GM23338 (cell line): ENCODE data around the gene HCST. TPM values are rescaled to one million over a fixed set of nuclear protein-coding genes. Genes with fewer than 3 reads are reported as not detected.

Experiments
- ATAC-seq: fragments of 200-7000 bp; cut with Tn5 transposase; 3 replicates; pipeline ENCODE4 v1.9.1; 2020
- DNase-seq: peaks from one replicate; pipeline ENCODE4 v3.0.0-alpha.2; 2015; ENCODE audit warnings: low spot score
- H2AFZ ChIP-seq: fragments of 200-600 bp; sonication (generic); 2 replicates; pipeline ENCODE4 v1.8.0; 2016; ENCODE audit warnings: antibody characterized with exemption, mild to moderate bottlenecking, moderate library complexity
- H3F3A ChIP-seq: fragments of 200-600 bp; sonication (generic); replicated peaks from 2 replicates; pipeline ENCODE4 v1.8.0; 2017; ENCODE audit warnings: antibody characterized with exemption, mixed run types, low read depth
- H3K27ac ChIP-seq: fragments of 200-600 bp; sonication (generic); 2 replicates; pipeline ENCODE4 v1.6.1; 2016; ENCODE audit warnings: low read depth
- H3K27me3 ChIP-seq: fragments of 200-600 bp; sonication (generic); 2 replicates; pipeline ENCODE4 v1.8.0; 2016; ENCODE audit warnings: mild to moderate bottlenecking, mixed run types, moderate library complexity; ENCODE audit not compliant: insufficient read depth
- H3K36me3 ChIP-seq: fragments of 200-600 bp; sonication (generic); 2 replicates; pipeline ENCODE4 v1.8.0; 2016; ENCODE audit warnings: mild to moderate bottlenecking; ENCODE audit not compliant: insufficient read depth
- H3K4me1 ChIP-seq: fragments of 200-600 bp; sonication (generic); 2 replicates; pipeline ENCODE4 v1.8.0; 2016; ENCODE audit warnings: mild to moderate bottlenecking, moderate library complexity; ENCODE audit not compliant: insufficient read depth
- H3K4me2 ChIP-seq: fragments of 200-600 bp; sonication (generic); 2 replicates; pipeline ENCODE4 v1.7.1; 2017; ENCODE audit warnings: mixed run types
- H3K4me3 ChIP-seq: fragments of 200-600 bp; sonication (generic); 2 replicates; pipeline ENCODE4 v1.6.1; 2016; ENCODE audit warnings: mixed run types
- H3K79me2 ChIP-seq: fragments of 200-600 bp; sonication (generic); replicated peaks from 2 replicates; pipeline ENCODE4 v1.8.0; 2017; ENCODE audit warnings: mild to moderate bottlenecking; ENCODE audit not compliant: insufficient read depth
- H3K9me2 ChIP-seq: fragments of 200-600 bp; sonication (generic); 2 replicates; pipeline ENCODE4 v1.8.0; 2017; ENCODE audit not compliant: insufficient read depth
- H4K20me1 ChIP-seq: fragments of 200-600 bp; sonication (generic); replicated peaks from 2 replicates; pipeline ENCODE4 v1.8.0; 2017; ENCODE audit warnings: mild to moderate bottlenecking; ENCODE audit not compliant: insufficient read depth
- H3K27ac Mint-ChIP-seq: 2 replicates; pipeline ENCODE4 v1.8.0; 2020; ENCODE audit warnings: inconsistent platforms, mild to moderate bottlenecking, moderate library complexity, mixed read lengths
- H3K27me3 Mint-ChIP-seq: 3 replicates; pipeline ENCODE4 v1.8.0; 2022; ENCODE audit warnings: low read depth, mild to moderate bottlenecking, moderate library complexity, mixed read lengths, inconsistent platforms; ENCODE audit not compliant: insufficient read depth, poor library complexity
- H3K36me3 Mint-ChIP-seq: 3 replicates; pipeline ENCODE4 v1.8.0; 2021; ENCODE audit warnings: low read depth, mild to moderate bottlenecking, inconsistent platforms, moderate library complexity, mixed read lengths
- H3K4me1 Mint-ChIP-seq: 3 replicates; pipeline ENCODE4 v1.8.0; 2020; ENCODE audit warnings: mild to moderate bottlenecking, inconsistent platforms, mixed read lengths
- H3K4me3 Mint-ChIP-seq: 3 replicates; pipeline ENCODE4 v1.8.0; 2021; ENCODE audit warnings: moderate library complexity, mild to moderate bottlenecking, inconsistent platforms, mixed read lengths
- H3K9me3 Mint-ChIP-seq: 3 replicates; pipeline ENCODE4 v1.8.0; 2020; ENCODE audit warnings: moderate library complexity, mild to moderate bottlenecking, inconsistent platforms, mixed read lengths
- EZH2 ChIP-seq: fragments of 200-600 bp; sonication (generic); IDR thresholded peaks from one replicate; pipeline ENCODE4 v1.8.0; 2017; ENCODE audit warnings: antibody characterized with exemption, mild to moderate bottlenecking, low read depth; ENCODE audit not compliant: unreplicated experiment
- EZH2phosphoT487 ChIP-seq: fragments of 200-600 bp; sonication (generic); IDR thresholded peaks from one replicate; pipeline ENCODE4 v1.8.1; 2018; ENCODE audit warnings: antibody characterized with exemption; ENCODE audit not compliant: unreplicated experiment
- POLR2AphosphoS5 ChIP-seq: IDR thresholded peaks from 2 replicates; pipeline ENCODE4 v1.6.1; 2016; ENCODE audit warnings: antibody characterized with exemption, low read depth
- STAT1 ChIP-seq: IDR thresholded peaks from one replicate; pipeline ENCODE4 v1.6.1; 2016; ENCODE audit warnings: antibody characterized with exemption; ENCODE audit not compliant: unreplicated experiment
- ZNF114 ChIP-seq: fragments of 250-450 bp; sonication (Bioruptor Pico); IDR thresholded peaks from 2 replicates; pipeline ENCODE4 v1.5.0; 2020; ENCODE audit warnings: mild to moderate bottlenecking, moderate library complexity
- polyA plus RNA-seq: library from polyadenylated mRNA; unstranded; fragments of >200 nt; fragmentation: Nextera tagmentation; extraction: Ambion mirVana; gene quantifications from 2 replicates; pipeline ENCODE4 v1.2.1, GENCODE V29; 2016
- total RNA-seq: library from RNA; depleted of rRNA; stranded (reverse); fragments of >200 nt; shearing (Covaris generic); gene quantifications from 2 replicates; pipeline ENCODE4 v1.2.3, GENCODE V29; 2014
- TF ChIP-seq, protein P1 (sequence below), 2 experiments: fragments of 200-600 bp in 1 of 2; sonication (generic) in 1 of 2; conservative IDR thresholded peaks; 2 replicates each; pipeline versions ENCODE4 v1.5.1 to v1.6.1; 2016 to 2017; ENCODE audit warnings: antibody characterized with exemption in 2 of 2, low read depth in 2 of 2, mild to moderate bottlenecking in 2 of 2, moderate library complexity in 1 of 2
- TF ChIP-seq, protein P2 (sequence below): IDR thresholded peaks from one replicate; pipeline ENCODE4 v1.6.1; 2018; ENCODE audit warnings: antibody characterized with exemption; ENCODE audit not compliant: unreplicated experiment
- TF ChIP-seq, protein P3 (sequence below): IDR thresholded peaks from 2 replicates; pipeline ENCODE4 v1.6.1; 2016; ENCODE audit warnings: antibody characterized with exemption

The HCST gene
- total and polyA plus RNA-seq, 2 experiments from 2014 or later = 2.1 TPM; not detected in 1

DNA sequence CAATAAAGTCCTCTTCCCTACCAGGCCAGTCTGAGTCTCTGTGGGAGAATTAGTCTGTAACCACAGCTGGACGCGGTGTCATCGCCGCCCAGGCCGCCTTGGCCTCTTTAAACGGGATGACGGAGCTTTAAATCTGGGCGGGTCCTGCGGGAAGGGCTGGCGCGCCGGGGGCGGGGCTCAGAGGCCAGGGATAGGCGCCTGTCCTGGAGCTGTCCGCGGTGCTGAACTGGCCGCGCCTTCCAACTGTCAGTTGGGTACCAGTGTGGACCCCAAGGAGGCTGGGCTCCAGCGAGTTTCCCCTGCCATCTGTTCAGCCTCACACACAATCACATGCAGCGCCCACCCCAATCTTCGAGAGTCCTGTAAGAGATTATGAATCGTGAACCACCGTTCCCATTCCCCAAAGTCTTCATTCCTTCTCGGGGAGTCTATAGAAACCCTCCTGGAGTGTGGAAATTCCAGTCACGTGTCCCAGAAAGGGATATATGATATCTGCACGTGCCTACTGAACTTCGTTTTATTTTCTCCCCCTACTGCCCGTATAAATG is 22.5 kb upstream of the HCST start:
- TF ChIP-seq STAT1 (no peak), POLR2AphosphoS5 (peak; percentile 34), ZNF114 (no peak), EZH2phosphoT487 (no peak), EZH2 (no peak)
- TF ChIP-seq, protein P1, sequence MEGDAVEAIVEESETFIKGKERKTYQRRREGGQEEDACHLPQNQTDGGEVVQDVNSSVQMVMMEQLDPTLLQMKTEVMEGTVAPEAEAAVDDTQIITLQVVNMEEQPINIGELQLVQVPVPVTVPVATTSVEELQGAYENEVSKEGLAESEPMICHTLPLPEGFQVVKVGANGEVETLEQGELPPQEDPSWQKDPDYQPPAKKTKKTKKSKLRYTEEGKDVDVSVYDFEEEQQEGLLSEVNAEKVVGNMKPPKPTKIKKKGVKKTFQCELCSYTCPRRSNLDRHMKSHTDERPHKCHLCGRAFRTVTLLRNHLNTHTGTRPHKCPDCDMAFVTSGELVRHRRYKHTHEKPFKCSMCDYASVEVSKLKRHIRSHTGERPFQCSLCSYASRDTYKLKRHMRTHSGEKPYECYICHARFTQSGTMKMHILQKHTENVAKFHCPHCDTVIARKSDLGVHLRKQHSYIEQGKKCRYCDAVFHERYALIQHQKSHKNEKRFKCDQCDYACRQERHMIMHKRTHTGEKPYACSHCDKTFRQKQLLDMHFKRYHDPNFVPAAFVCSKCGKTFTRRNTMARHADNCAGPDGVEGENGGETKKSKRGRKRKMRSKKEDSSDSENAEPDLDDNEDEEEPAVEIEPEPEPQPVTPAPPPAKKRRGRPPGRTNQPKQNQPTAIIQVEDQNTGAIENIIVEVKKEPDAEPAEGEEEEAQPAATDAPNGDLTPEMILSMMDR (conservative IDR thresholded peaks at IDR 0.05; ENCODE audit: low read depth in 2 of 2) = no peak
- TF ChIP-seq, protein P2, sequence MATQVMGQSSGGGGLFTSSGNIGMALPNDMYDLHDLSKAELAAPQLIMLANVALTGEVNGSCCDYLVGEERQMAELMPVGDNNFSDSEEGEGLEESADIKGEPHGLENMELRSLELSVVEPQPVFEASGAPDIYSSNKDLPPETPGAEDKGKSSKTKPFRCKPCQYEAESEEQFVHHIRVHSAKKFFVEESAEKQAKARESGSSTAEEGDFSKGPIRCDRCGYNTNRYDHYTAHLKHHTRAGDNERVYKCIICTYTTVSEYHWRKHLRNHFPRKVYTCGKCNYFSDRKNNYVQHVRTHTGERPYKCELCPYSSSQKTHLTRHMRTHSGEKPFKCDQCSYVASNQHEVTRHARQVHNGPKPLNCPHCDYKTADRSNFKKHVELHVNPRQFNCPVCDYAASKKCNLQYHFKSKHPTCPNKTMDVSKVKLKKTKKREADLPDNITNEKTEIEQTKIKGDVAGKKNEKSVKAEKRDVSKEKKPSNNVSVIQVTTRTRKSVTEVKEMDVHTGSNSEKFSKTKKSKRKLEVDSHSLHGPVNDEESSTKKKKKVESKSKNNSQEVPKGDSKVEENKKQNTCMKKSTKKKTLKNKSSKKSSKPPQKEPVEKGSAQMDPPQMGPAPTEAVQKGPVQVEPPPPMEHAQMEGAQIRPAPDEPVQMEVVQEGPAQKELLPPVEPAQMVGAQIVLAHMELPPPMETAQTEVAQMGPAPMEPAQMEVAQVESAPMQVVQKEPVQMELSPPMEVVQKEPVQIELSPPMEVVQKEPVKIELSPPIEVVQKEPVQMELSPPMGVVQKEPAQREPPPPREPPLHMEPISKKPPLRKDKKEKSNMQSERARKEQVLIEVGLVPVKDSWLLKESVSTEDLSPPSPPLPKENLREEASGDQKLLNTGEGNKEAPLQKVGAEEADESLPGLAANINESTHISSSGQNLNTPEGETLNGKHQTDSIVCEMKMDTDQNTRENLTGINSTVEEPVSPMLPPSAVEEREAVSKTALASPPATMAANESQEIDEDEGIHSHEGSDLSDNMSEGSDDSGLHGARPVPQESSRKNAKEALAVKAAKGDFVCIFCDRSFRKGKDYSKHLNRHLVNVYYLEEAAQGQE = peak; percentile 97
- Histone ChIP-seq H3K36me3 (no peaks in the 10 kb centered on the region), H3K27me3 (0 out of 2 replicates have a peak, but pooled peaks cover 4% of the 10 kb centered on the region), H2AFZ (peak overlapping the region; percentile 25; the same call in 1 of the 2 replicates), H3K4me3 (peak overlapping the region; percentile 52), H4K20me1 (no peaks in the 10 kb centered on the region; the same call in 1 of the 2 replicates), H3K9me2 (no peaks in the 10 kb centered on the region), H3K27ac (no peak overlapping the region), H3K4me1 (peaks cover 5% of the 10 kb centered on the region; the same call in 1 of the 2 replicates), H3K4me2 (peak overlapping the region; percentile 86), H3K79me2 (no peaks in the 10 kb centered on the region), H3F3A (0 out of 2 replicates have a peak, but pooled peaks cover 3% of the 10 kb centered on the region)
- Mint-ChIP-seq H3K4me3 (peak overlapping the region; percentile 64), H3K27ac (peak overlapping the region; percentile 88), H3K4me1 (peaks cover 14% of the 10 kb centered on the region), H3K36me3 (no peaks in the 10 kb centered on the region; the same call in 2 of the 3 replicates), H3K27me3 (peaks cover 20% of the 10 kb centered on the region), H3K9me3 (no peaks in the 10 kb centered on the region; the same call in 2 of the 3 replicates)
- peak; percentile 99 for DNase-seq
- ATAC-seq = peak; percentile 94

DNA sequence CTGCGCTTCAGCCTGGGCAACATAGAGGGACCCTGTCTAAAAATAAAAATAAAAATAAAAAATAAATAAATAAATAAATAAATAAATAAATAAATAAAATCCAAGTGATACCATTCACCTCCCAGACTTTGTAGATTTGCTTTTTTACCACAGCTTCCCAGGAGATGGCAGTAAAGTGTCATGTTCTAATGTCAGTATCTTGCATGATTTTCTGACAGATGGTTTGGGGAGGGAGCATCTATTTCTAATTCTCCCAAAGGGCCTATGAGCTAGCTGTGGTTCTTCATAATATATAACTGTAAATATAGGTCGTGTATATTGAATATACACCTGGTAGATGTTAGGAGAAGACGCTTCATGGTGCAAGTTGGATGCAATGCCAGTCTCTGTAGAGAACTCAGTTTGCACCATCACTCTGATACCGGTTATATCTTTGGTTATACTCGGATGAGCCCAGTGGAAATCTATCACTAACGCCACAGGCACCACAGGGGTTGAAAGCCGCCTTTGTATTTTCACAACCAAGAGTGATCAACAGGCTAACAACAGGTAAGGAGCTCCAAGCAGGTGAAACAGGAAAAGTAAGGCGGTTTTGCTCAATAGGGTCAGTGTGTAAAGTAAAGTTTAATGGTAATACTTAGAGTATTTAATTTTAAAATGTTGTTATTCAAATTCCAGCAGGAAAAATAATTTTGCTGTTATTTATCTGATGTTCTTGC is 20.1 kb upstream of the HCST start:
- H3K79me2 ChIP-seq = no peaks in the 10 kb centered on the region
- DNase-seq (peak; percentile 68), ATAC-seq (no peak; the same call in 2 of the 3 replicates)
- peaks cover 21% of the 10 kb centered on the region for H3K27me3 Mint-ChIP-seq
- no peak overlapping the region for H3K27ac Mint-ChIP-seq
- H3K36me3 ChIP-seq = no peaks in the 10 kb centered on the region
- TF ChIP-seq, protein P1 (conservative IDR thresholded peaks at IDR 0.05; ENCODE audit: low read depth in 2 of 2) = peak; percentile 62 to 73
- TF ChIP-seq ZNF114 (no peak), STAT1 (no peak)
- TF ChIP-seq, protein P2 = peak; percentile 29
- TF ChIP-seq, protein P3, sequence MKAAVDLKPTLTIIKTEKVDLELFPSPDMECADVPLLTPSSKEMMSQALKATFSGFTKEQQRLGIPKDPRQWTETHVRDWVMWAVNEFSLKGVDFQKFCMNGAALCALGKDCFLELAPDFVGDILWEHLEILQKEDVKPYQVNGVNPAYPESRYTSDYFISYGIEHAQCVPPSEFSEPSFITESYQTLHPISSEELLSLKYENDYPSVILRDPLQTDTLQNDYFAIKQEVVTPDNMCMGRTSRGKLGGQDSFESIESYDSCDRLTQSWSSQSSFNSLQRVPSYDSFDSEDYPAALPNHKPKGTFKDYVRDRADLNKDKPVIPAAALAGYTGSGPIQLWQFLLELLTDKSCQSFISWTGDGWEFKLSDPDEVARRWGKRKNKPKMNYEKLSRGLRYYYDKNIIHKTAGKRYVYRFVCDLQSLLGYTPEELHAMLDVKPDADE = no peak
- no peak overlapping the region for H2AFZ ChIP-seq
- H3K9me2 ChIP-seq = no peaks in the 10 kb centered on the region
- no peaks in the 10 kb centered on the region; the same call in 2 of the 3 replicates for H3K9me3 Mint-ChIP-seq
- H3K4me1 Mint-ChIP-seq = peaks cover 14% of the 10 kb centered on the region
- H3K36me3 Mint-ChIP-seq = peaks cover 9% of the 10 kb centered on the region
- H3K4me3 ChIP-seq = no peak overlapping the region
- H3K27ac ChIP-seq = no peak overlapping the region
- H4K20me1 ChIP-seq = no peaks in the 10 kb centered on the region; the same call in 1 of the 2 replicates
- no peak overlapping the region for H3K4me2 ChIP-seq
- H3K4me1 ChIP-seq = peaks cover 5% of the 10 kb centered on the region; the same call in 1 of the 2 replicates
- H3F3A ChIP-seq = 0 out of 2 replicates have a peak, but pooled peaks cover 3% of the 10 kb centered on the region
- no peak overlapping the region for H3K4me3 Mint-ChIP-seq
- 0 out of 2 replicates have a peak, but pooled peaks cover 4% of the 10 kb centered on the region for H3K27me3 ChIP-seq
